ENCODE data around the gene CPA2. TPM values are rescaled to one million over a fixed set of nuclear protein-coding genes. Genes with fewer than 3 reads are reported as not detected.
"Not testable (repeated sequence)": the region's sequence is repeated elsewhere in the genome, so short reads cannot be mapped to it uniquely, and the experiment has no call there.

CPA2 gene
- total and polyA plus RNA-seq, 2 of the 4 experiments (the other 2 are of a cell fraction) = 0.05 TPM; not detected in 1

GRCh38 chr7:130224923-130225322 is 41.7 kb upstream of the CPA2 start:
- POLR2A ChIA-PET (ENCODE audit: unreplicated experiment) = not testable (repeated sequence)

More at GRCh38 chr7:130224923-130225322, 41.7 kb upstream of the CPA2 start:
- H2BK20ac ChIP-seq (ENCODE audit: low read depth, low read length); H3K23ac ChIP-seq (ENCODE audit: low read depth, low read length); H2BK15ac ChIP-seq (ENCODE audit: low read depth, low read length); H3K4me2 ChIP-seq (ENCODE audit: low read depth, low read length); H3K36me3 ChIP-seq (ENCODE audit: control insufficient read depth, insufficient read depth, low read length); intact Hi-C loops (cut with micrococcal nuclease); H3K27ac ChIP-seq (ENCODE audit: insufficient read depth, low read length); H3K4ac ChIP-seq (ENCODE audit: low read depth, low read length); H2BK5ac ChIP-seq (ENCODE audit: low read depth, low read length, poor library complexity, severe bottlenecking); H3K9me3 ChIP-seq (ENCODE audit: control insufficient read depth, insufficient read depth, low read length); H2AK5ac ChIP-seq (ENCODE audit: low read depth, low read length); H3K56ac ChIP-seq (ENCODE audit: extremely low read depth, insufficient read depth, low read length); H2BK120ac ChIP-seq (ENCODE audit: low read depth, low read length); H3K9ac ChIP-seq (ENCODE audit: low read depth, low read length); H3K79me1 ChIP-seq (ENCODE audit: low read depth in 1 of 2, low read length in 2 of 2); BruUV-seq (replicated peaks); in situ Hi-C loops (cut with MboI; ENCODE audit: low sequenced_read_pairs); H4K5ac ChIP-seq (ENCODE audit: low read depth, low read length); H3K4me3 ChIP-seq (ENCODE audit: insufficient read depth, low read depth, low read length); H3K14ac ChIP-seq (replicated peaks; ENCODE audit: low read depth, low read length); H2AK9ac ChIP-seq (replicated peaks; ENCODE audit: low read depth, low read length, poor library complexity); H4K91ac ChIP-seq (ENCODE audit: insufficient read depth, low read depth, low read length); H2AFZ ChIP-seq (replicated peaks; ENCODE audit: low read length, poor library complexity); H3K4me1 ChIP-seq (ENCODE audit: control insufficient read depth, insufficient read depth, low read length); H3K9me1 ChIP-seq (ENCODE audit: insufficient read depth, low read length); H4K20me1 ChIP-seq (ENCODE audit: insufficient read depth, low read length); H3K27me3 ChIP-seq (ENCODE audit: control insufficient read depth, insufficient read depth, low read length); H4K8ac ChIP-seq (ENCODE audit: low read depth in 2 of 2, low read length in 2 of 2); dilution Hi-C loops (cut with HindIII; ENCODE audit: low sequenced_read_pairs, unreplicated experiment); H3K18ac ChIP-seq (ENCODE audit: low read depth, low read length): not testable (repeated sequence)
- 0 out of 2 replicates have a peak, but pooled peaks have one; percentile 3 for TF ChIP-seq MAFK (IDR thresholded peaks at IDR 0.05; ENCODE audit: low read depth, low read length)
- ATAC-seq (ENCODE audit: low read depth) (peak; percentile 35), DNase-seq (peak; percentile 72)
- CTCF ChIA-PET = interaction anchor here (0.7 kb wide), 1 partner anchor 14 kb away, joined by 3 read pairs; no protein-coding TSS in a partner anchor
- no CpG with 5 or more reads among the region's 3 CpGs for WGBS, 2 experiments (ENCODE audit: extremely low coverage in 2 of 2, insufficient read length in 1 of 2)
